DMS53 (cell line): ENCODE data around the gene TMEM236.

ENCODE experiments used
- DNase-seq: peaks from one replicate; lab custom pipeline; 2025; lab: John Stamatoyannopoulos, UW

Gene TMEM236

GRCh38 chr10:17740668-17741067, 11.3 kb upstream of the TMEM236 start:
- DNase-seq = no peak

- peak; percentile 76 for DNase-seq
These were observed 9.1 kb upstream of the TMEM236 start for GRCh38 chr10:17742918-17743317.

GRCh38 chr10:17743437-17743836, 8.6 kb upstream of the TMEM236 start:
- no peak for DNase-seq

GRCh38 chr10:17744341-17744861, 7.6 kb upstream of the TMEM236 start:
- DNase-seq = no peak

GRCh38 chr10:17747883-17748550, 4.0 kb upstream of the TMEM236 start:
- no peak for DNase-seq

- DNase-seq = no peak
These were observed 2.1 kb upstream of the TMEM236 start for GRCh38 chr10:17749890-17750289.

- DNase-seq = peak; percentile 43
These were observed 4.7 kb downstream of the TMEM236 start for GRCh38 chr10:17756557-17757217.

GRCh38 chr10:17758200-17758599, 6.2 kb downstream of the TMEM236 start:
- DNase-seq = peak; percentile 13

- no peak for DNase-seq
These were observed 6.9 kb downstream of the TMEM236 start for GRCh38 chr10:17758896-17759295.

GRCh38 chr10:17764142-17764541, 12.1 kb downstream of the TMEM236 start:
- no peak for DNase-seq

GRCh38 chr10:17765602-17766001, 13.6 kb downstream of the TMEM236 start:
- no peak for DNase-seq

- DNase-seq = no peak
These were observed 14.7 kb downstream of the TMEM236 start for GRCh38 chr10:17766731-17767130.

- DNase-seq = no peak
These were observed 16.5 kb downstream of the TMEM236 start for GRCh38 chr10:17768496-17768895.

- DNase-seq = no peak
These were observed 17.0 kb downstream of the TMEM236 start for GRCh38 chr10:17768957-17769356.

GRCh38 chr10:17771017-17771416, 19.0 kb downstream of the TMEM236 start:
- no peak for DNase-seq

- DNase-seq = no peak
These were observed 27.8 kb downstream of the TMEM236 start for GRCh38 chr10:17779784-17780183.

GRCh38 chr10:17780727-17781126, 28.7 kb downstream of the TMEM236 start:
- DNase-seq = no peak

GRCh38 chr10:17781856-17782255, 29.9 kb downstream of the TMEM236 start:
- DNase-seq = peak; percentile 53

- no peak for DNase-seq
These were observed 31.1 kb downstream of the TMEM236 start for GRCh38 chr10:17782921-17783665.

- DNase-seq = no peak
These were observed 31.8 kb downstream of the TMEM236 start for GRCh38 chr10:17783751-17784150.

GRCh38 chr10:17784688-17785087, 32.7 kb downstream of the TMEM236 start:
- no peak for DNase-seq

GRCh38 chr10:17785276-17785930, 33.4 kb downstream of the TMEM236 start:
- no peak for DNase-seq
